NCI-H510A treated with DMSO at 0.1 percent for 48 hours (cell line): ENCODE data around the gene RRBP1.

Source experiments
- DNase-seq: peaks from one replicate; lab custom pipeline; 2025; lab: John Stamatoyannopoulos, UW

The RRBP1 gene

GRCh38 chr20:17611540-17612286 lies 70.3 kb downstream of the RRBP1 start:
- DNase-seq, result no peak

DNA sequence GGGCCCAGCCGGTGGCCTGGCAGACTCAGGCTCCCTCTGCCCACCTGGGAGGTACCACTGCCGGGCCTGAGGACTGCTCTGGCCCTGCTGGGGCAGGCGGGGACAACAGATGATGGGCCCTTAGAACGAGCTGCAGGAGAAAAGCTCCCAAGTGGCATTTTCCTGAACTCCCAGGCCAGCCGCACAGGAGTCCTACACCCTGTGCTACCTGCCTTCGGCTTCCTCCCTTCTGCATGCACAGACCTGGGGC lies 70.8 kb downstream of the RRBP1 start:
- DNase-seq, result peak; percentile 12

GRCh38 chr20:17610566-17611289 lies 71.3 kb downstream of the RRBP1 start:
- no peak for DNase-seq

DNA sequence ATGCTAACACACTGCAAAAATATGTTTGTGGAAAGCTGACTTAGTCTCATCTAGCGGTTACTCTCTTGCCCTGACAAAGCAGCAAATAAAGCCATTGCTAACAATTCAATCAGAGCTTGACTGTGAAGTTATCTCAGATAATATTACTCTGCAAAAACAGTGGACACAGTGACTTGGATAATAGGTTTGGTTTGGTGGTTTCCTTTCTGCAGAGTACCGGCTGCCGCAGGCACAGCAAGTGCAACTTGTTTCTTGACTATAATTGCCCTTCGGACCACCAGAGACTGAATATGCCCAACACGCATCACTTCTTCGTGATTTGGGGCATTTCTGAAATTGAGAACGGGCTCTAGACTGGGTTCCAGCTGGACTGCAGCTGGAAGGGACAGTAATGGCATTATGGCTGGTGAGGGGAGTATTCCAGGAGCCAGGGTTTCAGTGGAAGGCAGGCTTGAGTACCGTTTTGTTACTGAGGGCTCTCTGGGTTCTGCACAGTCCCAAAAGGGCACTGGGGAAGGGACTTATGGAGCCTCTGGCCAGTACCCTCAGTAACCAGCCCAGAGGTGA lies 72.1 kb downstream of the RRBP1 start:
- DNase-seq, result no peak

DNA sequence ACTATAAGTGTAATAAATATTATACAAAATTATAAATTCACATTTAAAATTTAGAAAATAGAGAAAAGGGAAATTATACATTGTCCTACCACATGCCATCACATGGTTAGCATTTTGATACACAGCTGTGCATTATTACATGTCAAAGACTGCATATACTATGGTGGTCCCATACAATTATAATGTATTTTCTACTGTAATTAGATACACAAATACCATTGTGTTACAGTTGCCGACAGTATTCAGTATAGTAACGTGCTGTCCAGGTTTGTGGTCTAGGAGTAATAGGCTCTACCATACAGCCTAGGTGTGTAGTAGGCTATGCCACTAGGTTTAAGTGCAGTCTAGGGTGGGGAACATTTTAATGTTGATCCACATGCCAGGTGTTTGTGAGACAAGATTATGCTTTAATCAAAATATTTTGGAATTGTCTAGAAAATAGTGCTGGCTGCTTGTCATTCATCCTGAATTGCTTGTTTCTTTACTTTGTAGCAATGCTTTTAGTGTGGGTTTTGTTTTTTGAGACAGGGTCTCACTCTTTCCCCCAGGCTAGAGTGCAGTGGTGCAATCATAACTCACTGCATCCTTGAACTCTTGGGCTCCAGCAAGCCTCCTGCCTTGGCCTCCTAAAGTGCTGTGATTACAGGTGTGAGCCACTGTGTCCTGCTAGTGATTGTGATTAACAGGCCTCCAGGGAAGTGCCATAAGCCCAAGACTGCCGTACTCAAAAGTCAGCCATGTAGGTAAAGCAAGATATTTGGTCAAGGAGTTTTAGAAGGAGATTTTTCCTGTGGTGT lies 73.1 kb downstream of the RRBP1 start:
- DNase-seq, result no peak

- no peak for DNase-seq
Observed at GRCh38 chr20:17606001-17606400, 76.0 kb downstream of the RRBP1 start.

DNA sequence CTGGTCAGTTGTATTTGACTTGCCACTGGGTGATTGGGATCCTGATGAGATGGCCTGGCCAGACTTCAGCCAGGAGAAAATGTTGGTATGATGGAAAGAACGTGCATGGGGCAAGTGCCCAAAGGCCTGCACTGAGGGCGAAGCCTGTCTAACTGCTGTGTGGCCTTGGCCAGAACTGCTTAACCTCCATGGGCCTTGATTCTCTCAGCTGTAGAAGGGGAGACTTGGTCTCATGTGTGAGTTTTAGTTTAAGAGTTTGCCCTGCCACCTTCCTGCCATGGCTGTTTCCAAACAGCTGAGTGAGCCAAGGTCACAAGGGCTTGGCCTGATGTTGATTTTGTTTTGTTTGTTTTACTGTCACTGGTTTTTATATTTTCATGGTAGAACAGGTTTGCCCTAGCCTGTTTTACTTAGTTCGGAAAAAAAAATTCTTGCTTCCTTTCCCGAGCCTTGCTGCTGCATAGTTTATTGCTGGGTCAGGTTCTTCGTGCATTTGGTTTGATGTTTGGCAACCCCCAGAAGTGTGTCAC lies 76.8 kb downstream of the RRBP1 start:
- DNase-seq, result no peak

GRCh38 chr20:17602493-17602892 lies 79.5 kb downstream of the RRBP1 start:
- no peak for DNase-seq

- no peak for DNase-seq
Observed at GRCh38 chr20:17601957-17602356, 80.1 kb downstream of the RRBP1 start.

- no peak for DNase-seq
Observed at GRCh38 chr20:17598013-17598550, 84.0 kb downstream of the RRBP1 start.

- no peak for DNase-seq
Observed at GRCh38 chr20:17595856-17596255, 86.2 kb downstream of the RRBP1 start.

DNA sequence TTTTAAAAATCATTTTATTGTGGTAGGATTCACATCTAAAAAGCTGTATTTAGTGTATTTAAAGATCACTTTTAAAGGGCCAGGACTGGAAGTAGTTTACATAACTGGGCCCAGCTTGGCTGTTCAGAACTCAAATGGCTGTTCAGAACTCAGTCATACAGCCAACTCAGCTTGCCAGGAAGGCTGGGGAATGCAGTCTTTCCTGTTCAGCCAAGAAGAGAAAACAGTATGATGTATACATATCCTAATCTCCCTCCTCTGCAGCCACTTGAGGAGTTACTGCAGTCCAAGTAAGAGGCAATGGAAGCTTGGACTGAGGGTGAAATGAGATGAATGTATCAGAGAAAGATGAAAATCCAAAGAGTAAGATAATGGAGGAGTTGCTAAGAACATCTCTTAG lies 87.6 kb downstream of the RRBP1 start:
- DNase-seq, result peak; percentile 32

- DNase-seq, result no peak
Observed at GRCh38 chr20:17593902-17594301, 88.1 kb downstream of the RRBP1 start.

DNA sequence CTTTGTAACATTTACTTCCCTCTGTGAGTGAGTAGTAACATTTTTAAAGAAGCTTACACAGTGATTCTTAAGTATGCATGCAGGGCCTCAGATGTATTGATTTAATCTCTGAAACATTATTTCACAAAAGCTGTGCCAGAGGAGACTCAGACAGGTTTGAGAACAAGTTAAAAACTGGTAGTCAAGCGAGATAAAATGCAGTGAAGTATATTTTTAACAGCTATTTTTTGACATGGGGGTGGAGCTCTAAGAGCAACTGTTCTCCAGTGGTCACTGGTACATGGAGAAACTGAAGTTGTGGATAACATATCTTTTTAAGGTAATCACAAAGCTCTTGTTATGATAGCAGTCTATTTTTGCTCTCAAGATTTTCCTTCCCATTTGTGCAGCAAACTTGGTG lies 91.8 kb downstream of the RRBP1 start:
- no peak for DNase-seq

DNA sequence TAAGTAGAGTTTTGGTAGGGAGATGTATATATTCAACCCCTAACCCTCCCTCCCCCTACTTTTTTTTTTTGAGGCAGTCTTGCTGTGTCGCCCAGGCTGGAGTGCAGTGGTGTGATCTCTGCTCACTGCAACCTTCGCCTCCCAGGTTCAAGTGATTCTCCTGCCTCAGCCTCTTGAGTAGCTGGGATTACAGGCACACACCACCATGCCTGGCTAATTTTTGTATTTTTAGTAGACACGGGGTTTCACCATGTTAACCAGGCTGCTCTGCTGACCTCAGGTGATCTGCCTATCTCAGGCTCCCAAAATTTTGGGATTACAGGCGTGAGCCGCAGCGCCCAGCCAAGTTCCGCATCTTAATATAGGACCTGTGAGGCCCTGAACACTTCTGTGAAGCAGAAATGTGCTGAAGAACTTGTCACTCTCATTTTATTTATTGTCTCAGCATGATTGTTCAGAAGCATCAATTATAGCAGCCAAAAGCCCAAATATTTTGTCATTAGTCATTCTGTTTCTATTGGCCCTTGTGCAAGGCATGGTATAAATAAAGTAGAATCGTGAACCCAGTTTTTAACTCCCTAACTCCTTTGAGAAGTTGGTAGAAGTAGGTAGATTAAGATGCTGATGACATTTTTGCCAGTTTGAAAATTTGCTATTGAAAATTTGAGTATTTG lies 92.7 kb downstream of the RRBP1 start:
- DNase-seq, result no peak

GRCh38 chr20:17587824-17588223 lies 94.2 kb downstream of the RRBP1 start:
- no peak for DNase-seq

DNA sequence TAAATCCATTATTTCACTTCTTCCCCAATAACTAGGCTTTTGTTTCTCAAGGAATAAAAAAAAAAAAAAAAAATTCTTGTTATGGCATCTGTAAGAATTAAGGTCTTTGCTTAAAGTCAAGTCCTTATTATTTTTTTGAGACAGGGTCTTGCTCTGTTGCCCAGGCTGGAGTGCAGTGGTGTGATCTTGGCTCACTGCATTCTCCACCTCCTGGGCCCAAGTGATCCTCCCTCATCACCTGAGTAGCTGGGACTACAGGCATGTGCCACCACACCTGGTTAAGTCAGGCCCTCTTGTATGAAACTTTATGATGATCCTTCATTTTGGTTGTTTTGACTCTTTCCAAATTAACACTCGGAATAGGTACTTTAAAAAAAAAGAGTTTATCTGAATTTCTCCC lies 94.9 kb downstream of the RRBP1 start:
- no peak for DNase-seq

DNA sequence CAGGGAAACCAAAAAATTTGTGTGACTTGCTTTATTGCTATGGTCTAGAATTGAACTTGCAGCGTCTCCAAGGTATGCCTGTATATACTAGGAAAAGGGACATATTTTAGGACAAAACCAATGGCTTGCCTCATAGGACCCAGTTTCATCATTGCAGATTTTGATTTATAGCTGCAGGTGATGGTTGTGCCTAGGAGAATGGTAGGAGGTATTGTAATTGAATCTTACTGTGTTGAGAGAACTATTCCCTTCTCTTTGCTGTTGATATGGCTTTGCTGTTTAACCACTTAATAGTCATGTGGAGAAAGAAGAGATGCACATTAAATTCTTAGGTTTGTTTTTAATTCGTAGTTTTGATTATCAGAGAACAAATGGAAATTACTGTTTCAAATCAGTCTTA lies 95.8 kb downstream of the RRBP1 start:
- no peak for DNase-seq

DNA sequence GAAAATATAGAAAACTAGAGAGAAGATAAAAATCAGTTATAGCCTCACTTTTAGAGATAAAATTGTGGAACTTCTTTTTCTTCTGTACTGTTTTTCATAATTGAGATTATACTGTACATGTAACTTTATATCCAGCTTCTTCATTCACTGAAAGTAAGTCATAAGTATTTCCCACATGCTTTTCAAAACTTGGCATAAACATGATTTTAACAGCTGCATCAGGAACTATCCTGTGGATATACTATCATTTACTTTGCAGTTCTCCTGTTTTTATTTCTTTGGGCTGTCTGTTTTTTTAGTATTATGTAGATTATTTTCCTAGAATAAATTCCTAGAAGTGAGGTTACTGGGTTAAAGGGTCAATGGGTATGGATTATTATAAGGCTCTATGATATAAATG lies 97.4 kb downstream of the RRBP1 start:
- no peak for DNase-seq

- DNase-seq, result no peak
Observed at GRCh38 chr20:17583126-17583525, 98.9 kb downstream of the RRBP1 start.

- DNase-seq, result no peak
Observed at GRCh38 chr20:17580895-17581294, 101.1 kb downstream of the RRBP1 start.
